Hippocampal formation (tissue), 2 donors: ENCODE measurements around the gene LIG1.
A peak's percentile ranks its signal among the peaks of the same experiment; 100 is the strongest.
"Not testable (repeated sequence)": the region's sequence is repeated elsewhere in the genome, so short reads cannot be mapped to it uniquely, and the experiment has no call there.

ENCODE experiments used
- DNase-seq, 2 donors: peaks; one replicate each; lab custom pipeline; 2025; lab: John Stamatoyannopoulos, UW

The LIG1 gene

DNA sequence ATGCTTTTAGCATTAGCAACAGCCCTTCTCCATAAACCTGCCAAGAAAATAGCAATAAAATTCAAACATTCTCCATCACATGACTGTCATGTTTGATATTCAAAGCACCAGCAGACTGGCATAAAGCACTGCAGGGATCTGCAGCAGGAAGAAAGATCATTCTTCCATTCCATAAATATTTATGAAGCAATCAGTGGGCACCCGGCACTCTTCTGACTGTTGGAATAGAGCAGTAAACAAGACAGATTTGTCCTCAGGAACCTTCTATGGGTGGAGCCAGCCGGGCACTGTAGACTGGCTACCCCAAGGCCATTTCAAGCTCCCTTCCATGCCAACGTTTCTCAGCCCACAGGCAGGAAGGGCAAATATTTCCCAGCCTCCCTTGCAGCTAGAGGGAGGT, 85.1 kb downstream of the LIG1 start:
- DNase-seq = peak in 1 of 2 donors; percentile 19

GRCh38 chr19:48081106-48081505, 89.0 kb downstream of the LIG1 start:
- DNase-seq = no peak

DNA sequence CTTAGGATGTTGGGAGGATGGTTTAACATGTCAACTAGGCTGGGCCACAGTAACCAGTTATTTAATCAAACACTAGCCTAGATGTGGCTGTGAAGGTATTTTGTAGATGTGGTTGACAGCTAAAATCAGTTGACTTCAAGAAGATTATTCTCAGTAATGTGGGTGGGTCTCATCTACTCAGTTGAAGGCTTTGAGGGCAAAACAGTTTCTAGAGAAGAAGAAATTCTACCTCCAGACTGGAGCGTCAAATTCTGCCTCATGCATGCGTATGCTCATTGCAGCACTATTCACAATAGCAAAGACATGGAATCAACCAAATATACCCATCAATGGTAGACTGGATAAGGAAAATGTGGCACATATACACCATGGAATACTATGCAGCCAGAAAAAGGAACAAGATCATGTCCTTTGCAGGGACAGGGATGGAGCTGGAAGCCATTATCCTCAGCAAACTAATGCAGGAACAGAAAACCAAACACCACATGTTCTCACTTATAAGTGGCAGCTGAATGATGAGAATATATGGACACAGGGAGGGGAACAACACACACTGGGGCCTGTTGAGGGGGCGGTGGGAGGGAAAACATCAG, 99.9 kb downstream of the LIG1 start:
- DNase-seq = not testable (repeated sequence)

DNA sequence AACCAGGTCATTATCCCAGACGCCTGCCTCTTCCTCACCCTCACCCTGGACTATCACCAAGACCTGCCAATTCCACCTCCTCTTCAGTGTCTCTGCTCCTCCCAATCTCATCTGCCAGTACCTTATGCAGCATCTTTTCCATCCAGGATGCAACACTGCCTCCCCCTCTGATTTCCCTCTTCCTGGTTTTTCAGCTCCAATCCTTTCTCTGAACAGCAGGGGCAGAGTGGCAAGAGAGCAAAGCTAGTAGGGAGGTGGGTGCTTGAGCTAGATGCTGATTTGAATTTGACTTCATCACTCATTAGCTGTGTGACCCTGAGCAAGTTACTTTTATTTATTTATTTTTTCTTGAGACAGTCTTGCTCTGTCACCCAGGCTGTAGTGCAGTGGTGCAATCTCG, 100.7 kb downstream of the LIG1 start:
- DNase-seq = peak in 1 of 2 donors; percentile 5
